Fibroblast of skin of right biceps (primary cell): ENCODE measurements around the gene ZC3H7B.

Experiments
- DNase-seq: peaks from one replicate; pipeline ENCODE4 v3.0.0-alpha.2; 2013

The ZC3H7B gene

DNA sequence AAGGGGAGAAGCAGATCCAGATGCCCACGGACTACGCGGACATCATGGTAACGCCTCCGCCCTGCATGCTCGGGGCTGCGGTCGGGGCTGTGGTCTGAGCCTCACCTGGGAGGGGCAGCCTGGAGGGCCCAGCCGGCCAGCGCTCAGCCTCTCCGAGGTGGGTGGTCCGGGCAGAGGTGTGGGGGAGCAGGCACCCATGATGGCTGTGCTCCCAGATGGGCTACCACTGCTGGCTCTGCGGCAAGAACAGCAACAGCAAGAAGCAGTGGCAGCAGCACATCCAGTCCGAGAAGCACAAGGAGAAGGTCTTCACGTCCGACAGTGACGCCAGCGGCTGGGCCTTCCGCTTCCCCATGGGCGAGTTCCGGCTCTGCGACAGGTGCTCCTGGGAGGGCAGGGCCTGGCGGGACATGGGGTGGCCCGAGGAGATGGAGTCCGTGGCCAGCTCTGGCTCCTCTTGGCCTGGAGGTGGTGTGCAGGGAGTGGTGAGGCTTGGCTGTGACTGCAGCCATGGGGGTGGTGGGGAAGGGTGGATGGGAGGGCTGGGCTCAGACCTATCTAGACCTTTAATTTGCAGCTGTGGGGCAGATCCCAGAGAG lies 55.2 kb downstream of the ZC3H7B start:
- DNase-seq, result no peak

- DNase-seq, result no peak
These were observed 55.9 kb downstream of the ZC3H7B start for GRCh38 chr22:41357191-41357590.

DNA sequence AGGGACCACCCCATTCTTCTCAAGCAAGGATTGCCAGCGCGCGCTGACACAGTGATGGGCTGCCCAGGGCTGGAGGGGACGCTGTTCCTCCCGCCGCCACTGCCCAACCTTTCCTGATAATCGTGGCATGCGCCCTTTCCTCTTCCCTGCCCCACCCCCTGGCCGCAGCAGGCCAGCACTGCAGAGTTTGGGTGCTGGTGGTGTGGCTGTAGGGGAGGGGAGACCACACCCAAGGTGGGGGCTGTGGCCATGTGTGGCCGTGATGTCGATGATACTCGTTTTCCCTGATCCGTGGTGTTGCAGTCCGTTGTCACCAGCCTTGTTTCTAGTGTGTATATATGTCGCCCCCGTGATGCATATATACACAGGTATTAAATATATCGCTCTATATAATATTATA lies 57.6 kb downstream of the ZC3H7B start:
- no peak for DNase-seq

DNA sequence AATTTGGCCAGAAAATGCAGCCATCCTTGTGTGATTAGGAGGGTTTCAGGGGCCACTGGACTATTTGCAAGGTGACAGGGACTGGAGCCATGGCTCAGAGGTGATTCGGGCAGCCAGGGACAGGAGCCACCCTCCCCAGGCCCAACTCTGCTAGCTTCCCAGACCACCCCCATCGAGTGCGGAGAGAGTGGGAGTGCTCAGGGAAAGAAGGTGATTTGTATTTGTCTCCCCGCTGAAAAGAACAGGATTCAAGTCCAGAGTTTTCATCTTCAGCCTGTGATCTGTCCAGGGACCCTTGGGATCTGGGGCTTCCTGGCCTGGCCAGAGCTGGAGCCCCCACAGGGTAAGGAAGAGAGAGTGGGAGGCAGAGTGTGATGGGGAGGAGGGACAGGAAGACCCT lies 58.1 kb downstream of the ZC3H7B start:
- DNase-seq, result no peak

DNA sequence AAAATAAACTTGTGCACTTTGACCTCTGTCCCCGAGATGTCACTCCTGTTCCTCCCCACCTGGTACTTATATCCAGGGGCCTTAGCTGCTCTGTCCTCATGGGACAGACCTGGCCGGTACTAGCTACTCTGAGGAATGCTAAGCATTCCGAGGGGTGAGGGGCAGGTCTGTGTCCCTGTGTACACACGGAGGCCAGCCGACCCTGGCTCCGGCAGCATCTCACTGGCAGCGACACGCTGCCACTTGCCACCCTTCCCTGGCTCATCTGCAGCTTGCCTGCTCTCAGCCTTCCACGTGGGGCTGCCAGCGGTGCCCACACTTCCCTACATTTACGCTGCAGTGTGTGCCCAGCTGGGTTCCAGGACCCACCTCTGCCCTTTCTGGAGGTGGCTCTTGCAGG lies 58.8 kb downstream of the ZC3H7B start:
- no peak for DNase-seq

GRCh38 chr22:41361716-41362310 lies 60.5 kb downstream of the ZC3H7B start:
- DNase-seq, result peak; percentile 19

DNA sequence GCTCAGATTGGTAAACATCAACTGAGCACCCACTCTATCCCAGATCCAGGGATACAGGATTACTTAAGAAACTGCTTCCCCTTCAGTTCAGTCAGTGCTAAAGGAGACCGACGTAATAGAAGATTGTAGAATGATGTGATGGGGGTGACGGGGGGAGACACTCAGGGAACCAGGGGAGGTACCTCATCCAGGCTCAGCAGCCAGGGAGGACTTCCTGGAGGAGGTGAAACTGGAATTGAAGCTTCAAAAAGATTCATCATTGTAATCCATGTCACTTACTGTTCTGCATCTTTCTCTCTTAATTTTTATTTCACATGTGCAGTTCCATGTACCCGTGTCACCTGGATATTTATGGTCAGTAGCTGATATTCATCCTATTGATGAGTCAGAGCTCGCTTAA lies 61.3 kb downstream of the ZC3H7B start:
- no peak for DNase-seq

DNA sequence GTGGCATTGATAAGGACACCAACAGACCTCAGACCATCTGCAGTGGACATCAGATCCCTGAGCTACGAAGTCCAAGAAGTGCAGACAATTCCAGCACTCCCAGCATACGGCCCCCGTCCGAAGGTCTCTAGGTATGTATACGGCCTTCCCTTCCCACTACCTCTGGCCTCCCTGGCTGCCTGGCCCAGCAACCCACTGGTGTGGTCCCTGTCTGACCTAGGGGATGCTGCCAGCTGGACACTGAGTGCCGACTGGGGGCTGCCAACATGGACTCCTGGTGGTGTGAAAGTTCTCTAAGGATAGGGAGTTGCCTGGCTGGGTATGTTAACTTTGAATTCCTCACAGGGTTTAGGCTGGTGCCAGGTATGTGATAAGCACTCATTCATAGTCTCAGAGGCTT lies 62.9 kb downstream of the ZC3H7B start:
- DNase-seq, result no peak

DNA sequence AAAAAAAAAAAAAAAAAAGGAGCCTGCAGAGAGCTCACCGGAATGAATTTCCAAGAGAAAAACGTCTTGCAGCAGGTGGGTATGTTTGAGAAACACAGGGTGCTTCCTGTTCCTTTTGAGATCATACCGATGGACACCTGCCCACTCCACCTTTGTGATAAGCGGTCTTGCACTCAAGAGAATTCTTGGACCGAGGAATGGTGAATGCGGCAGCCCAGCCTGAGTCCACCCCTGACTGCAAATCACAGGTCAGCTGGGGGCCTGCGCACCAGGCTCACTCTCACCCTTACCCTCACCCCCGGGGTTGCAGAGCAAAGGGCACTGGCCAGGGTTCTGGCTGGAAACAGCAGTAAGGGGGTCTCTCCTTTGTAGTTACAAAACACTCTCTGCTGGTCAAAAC lies 63.6 kb downstream of the ZC3H7B start:
- no peak for DNase-seq

GRCh38 chr22:41365425-41365824 lies 64.1 kb downstream of the ZC3H7B start:
- no peak for DNase-seq

DNA sequence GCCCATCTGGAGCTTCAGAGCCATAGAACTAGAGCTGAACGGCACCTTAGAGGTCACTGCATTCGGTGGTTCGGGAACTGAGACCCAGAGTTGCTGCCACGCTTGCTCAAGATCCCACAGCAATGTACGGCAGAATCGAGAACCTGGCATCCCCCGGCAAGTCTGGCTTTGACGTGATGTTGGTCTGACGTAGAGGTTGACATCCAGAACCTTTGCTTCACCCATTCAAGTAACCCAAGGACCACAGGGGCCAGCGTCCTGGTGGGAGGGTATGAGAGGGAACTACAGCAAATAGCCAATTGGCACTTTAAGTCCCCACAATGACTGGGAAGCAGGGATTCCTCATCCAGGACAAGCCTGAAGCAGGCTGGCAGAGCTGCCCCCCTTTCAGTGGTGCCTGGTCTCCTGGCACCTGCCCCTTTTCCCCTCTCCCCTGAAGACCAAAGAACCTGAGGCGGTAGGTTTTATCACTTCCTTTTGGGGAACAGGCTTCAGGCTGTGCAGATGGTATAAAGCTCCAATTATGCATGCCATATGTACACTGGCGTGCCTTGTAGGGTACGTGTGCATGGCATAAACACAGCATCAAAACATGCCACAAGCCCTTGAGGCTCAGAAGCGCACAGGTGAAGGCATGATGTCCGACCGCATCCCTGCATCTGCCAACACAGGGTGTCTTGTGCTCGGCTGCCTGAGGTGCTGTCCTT lies 65.2 kb downstream of the ZC3H7B start:
- no peak for DNase-seq

DNA sequence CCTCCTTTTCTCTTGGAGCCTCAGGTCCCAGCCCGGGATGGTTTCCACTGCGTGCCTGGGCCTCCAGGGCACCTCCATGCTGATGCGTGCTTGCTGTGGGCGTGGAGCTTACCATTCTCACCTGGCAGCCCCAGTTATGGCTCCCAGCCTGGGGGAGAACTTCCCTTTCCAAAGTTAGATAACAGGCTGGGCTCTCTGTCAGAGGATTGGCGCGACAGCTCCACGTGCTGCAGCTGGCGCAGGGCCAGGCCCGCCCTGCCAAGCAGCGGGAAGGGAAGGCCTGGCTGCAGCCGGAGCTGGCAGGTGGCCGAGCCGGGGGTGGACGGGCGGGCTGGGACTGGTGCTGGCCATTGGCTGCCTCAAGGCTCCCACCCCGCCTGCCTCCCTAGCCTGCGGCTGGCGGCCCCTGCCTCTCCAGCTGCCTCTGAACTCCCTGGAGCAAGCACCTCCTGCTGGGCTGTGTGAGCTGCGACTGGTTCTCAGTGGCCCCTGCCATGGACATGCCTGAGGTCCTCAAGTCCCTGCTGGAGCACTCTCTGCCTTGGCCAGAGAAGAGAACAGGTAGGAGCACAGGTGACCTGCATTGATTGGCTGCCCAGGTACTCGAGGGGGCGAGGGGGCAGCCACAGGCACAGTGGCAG lies 65.8 kb downstream of the ZC3H7B start:
- DNase-seq, result peak; percentile 89

DNA sequence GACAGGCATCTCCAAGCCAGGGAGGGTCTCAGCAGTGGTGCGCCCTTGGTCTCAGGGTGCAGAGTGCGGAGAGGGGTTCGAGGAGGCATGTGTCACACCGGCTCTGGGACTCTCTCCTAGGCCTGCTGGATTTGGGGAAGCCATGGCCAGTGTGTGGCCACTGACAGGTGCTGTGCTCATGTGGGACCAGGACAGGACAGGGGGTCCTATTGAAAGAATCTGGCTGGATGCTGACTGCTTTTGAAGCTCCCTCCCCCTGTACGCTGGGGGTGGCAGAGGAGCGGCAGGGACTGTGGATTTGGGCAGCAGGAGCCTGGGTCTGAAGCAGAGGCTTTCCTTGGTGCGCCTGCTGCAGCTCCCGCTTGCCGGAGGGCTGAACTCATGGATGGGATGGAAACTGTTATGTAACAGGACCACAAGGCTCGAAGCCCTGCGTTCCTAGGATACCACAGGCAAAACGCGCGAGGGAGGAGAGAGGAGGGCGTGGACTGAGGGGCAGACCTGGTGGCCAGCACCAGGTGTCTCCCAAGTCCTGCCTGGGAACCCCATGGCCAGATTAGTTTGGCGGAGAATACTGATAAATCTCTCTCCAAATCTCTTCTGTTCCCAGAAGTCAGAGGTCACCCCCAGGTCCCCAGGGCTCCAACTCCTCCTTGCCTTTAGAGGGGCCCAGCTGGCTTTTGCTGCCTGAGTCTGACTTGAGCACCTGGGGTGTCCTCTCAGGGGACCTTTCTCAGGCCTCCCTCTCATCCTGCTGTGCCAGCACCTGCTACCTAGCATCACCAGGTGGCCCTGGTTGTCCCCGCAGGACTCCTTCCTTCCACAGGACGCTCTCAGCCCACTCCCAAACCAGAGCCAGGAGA lies 66.6 kb downstream of the ZC3H7B start:
- peak; percentile 29 for DNase-seq

DNA sequence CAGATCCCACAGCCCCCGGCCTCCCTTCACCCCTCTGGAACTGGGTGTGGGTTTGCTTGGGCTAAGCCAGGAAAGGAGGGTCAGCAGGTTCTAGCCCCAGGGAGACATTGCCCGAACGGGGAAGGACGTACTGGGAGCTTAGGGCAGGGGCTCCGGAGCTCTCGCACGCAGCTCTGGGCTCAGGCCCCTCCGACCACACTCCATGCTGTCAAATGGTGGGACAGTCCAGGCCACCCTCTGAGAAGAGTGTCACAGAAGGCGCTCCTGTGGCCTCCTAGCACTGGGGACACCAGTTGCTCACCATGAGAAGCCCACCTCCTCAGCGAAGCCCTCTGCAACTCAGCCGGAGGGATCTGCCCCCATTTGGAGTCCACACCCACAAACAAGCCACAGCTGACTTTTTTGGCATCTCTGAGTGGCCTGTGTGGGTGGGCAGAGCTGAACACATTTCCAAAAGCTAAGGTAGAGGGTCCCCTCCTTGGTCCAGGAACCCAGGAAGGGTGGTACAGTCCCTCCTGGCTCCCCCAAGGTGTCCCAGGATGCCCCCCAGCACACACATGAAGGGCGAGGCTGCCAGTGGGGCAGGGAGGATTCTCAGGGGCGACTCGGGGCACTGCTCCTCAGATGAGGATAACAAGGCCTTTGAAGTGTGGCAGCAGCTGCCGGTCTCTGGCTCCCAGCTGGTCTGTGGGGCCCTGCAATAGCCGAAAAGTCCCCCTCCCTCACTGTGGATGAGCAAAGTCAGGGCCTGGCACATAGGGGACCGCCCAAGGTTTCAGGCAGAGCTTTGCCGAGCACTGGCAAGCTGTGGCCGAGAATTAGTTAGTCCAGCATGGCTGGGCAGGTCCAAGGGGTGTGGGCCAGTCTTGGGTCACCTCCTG lies 67.5 kb downstream of the ZC3H7B start:
- no peak for DNase-seq

GRCh38 chr22:41369424-41369745 lies 68.1 kb downstream of the ZC3H7B start:
- DNase-seq, result no peak

DNA sequence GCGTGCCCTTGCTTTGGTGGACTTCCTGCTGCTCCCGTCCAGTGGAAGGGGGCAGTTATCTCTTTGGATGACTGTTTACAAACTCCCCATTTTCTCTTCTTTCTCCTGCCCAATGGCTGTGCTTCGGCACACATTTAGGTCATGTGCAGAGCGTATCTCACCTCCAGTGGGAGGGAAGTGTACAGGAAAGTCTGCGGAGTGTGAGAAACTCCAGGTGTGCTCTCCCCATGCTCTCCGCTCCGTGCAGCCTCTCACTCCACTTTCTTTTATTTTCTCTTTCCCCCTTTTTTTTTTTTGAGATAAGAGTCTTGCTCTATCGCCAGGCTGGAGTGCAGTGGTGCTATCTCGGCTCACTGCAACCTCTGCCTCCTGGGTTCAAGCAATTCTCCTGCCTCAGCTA lies 68.5 kb downstream of the ZC3H7B start:
- no peak for DNase-seq

DNA sequence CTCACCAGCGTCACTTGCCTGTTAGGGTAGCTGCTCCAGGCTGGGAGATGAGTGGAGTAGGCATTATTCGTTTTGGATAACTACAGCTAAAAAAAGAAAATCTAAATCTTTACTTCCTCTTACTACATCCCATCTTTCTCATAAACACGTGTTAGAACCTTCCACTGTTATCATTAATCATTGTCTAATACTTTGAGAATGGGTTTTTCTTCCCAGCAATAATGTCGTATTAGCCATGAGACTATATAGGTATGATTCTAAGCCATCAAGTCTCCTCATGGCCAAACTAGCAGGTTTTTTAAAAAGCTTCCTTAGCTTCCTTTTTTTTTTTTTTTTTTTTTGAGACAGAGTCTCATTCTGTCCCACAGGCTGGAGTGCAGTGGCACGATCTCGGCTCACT lies 76.5 kb downstream of the ZC3H7B start:
- no peak for DNase-seq

DNA sequence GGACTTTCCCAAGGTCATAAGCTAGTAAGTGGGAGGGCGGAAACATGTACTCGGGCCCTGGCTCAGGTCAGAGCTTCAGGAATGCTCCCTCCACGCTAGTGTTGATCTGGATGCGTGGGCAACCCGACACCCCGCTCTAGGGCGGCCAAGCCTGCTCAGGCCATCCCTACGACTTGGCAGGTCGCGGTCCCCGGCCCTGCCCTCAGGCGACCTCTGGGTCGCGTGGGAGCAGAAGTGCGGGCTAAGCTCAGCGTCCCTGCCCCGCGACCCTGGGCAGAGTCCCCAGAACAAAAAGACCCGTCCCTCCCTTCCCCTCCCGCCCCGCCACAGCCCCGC lies 79.6 kb downstream of the ZC3H7B start:
- DNase-seq, result peak; percentile 72

GRCh38 chr22:41381329-41382097 lies 80.2 kb downstream of the ZC3H7B start, which contains the start of gene TEF:
Gene TEF (plus strand): TSS chr22:41381942. CDS start chr22:41382045, 103 bp downstream.
- DNase-seq, result peak; percentile 99

DNA sequence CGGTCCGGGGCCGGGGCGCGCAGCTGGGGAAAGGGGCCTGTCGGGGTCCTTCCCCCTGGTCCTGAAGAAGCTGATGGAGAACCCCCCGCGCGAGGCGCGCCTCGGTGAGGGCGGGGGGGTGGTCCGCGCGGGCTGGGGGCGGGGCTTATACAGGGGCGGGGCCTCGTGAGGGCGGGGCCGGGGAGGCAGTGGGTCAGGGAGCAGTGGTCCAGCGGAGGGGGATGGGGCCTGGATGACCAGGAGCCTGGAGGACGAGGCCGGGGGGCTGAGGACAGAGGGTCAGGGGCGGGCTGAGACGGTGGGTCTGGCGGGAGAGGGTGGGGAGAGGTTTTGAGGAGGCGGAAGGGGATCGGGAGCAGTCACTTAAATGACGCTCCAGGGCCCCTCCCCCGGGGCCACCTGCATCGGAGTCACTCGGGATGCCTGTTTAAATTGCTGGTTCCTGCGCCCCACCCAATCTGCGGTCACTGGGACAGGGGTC lies 80.8 kb downstream of the ZC3H7B start:
- no peak for DNase-seq

GRCh38 chr22:41382610-41383009 lies 81.3 kb downstream of the ZC3H7B start:
- no peak for DNase-seq
